Hepatic stellate cell (primary cell): ENCODE results near the gene ACER3.
A peak's percentile ranks its signal among the peaks of the same experiment; 100 is the strongest.
"Not testable (repeated sequence)": the region's sequence is repeated elsewhere in the genome, so short reads cannot be mapped to it uniquely, and the experiment has no call there.

ENCODE experiments used
- DNase-seq: peaks from one replicate; pipeline ENCODE4 v3.0.0; 2011; ENCODE audit warnings: low spot score

Gene ACER3

GRCh38 chr11:77038825-77039326, 178.2 kb downstream of the ACER3 start:
- no peak for DNase-seq

GRCh38 chr11:77039491-77040400, 179.0 kb downstream of the ACER3 start:
- peak; percentile 55 for DNase-seq

- DNase-seq, result no peak
Measured at GRCh38 chr11:77040401-77040777, 179.7 kb downstream of the ACER3 start.

GRCh38 chr11:77040889-77041288, 180.2 kb downstream of the ACER3 start:
- DNase-seq, result no peak

- no peak for DNase-seq
Measured at GRCh38 chr11:77042111-77042726, 181.5 kb downstream of the ACER3 start.

- no peak for DNase-seq
Measured at GRCh38 chr11:77044356-77044755, 183.6 kb downstream of the ACER3 start.

- DNase-seq, result no peak
Measured at GRCh38 chr11:77044886-77045285, 184.2 kb downstream of the ACER3 start.

- DNase-seq, result peak; percentile 68
Measured at GRCh38 chr11:77046060-77046501, 185.4 kb downstream of the ACER3 start.

- DNase-seq, result peak; percentile 75
Measured at GRCh38 chr11:77047007-77047927, 186.5 kb downstream of the ACER3 start.

- not testable (repeated sequence) for DNase-seq
Measured at GRCh38 chr11:77047928-77048446, 187.3 kb downstream of the ACER3 start.

GRCh38 chr11:77049026-77049425, 188.3 kb downstream of the ACER3 start:
- no peak for DNase-seq

- no peak for DNase-seq
Measured at GRCh38 chr11:77051511-77051910, 190.8 kb downstream of the ACER3 start.

- no peak for DNase-seq
Measured at GRCh38 chr11:77052518-77052917, 191.8 kb downstream of the ACER3 start.

- no peak for DNase-seq
Measured at GRCh38 chr11:77053217-77054015, 192.7 kb downstream of the ACER3 start.

GRCh38 chr11:77054084-77054483, 193.4 kb downstream of the ACER3 start:
- no peak for DNase-seq

GRCh38 chr11:77055101-77055561, 194.4 kb downstream of the ACER3 start:
- no peak for DNase-seq

GRCh38 chr11:77055913-77056312, 195.2 kb downstream of the ACER3 start:
- DNase-seq, result no peak

GRCh38 chr11:77056814-77057402, 196.2 kb downstream of the ACER3 start:
- DNase-seq, result no peak

GRCh38 chr11:77057938-77058474, 197.3 kb downstream of the ACER3 start:
- DNase-seq, result no peak

GRCh38 chr11:77058900-77059299, 198.2 kb downstream of the ACER3 start:
- no peak for DNase-seq
